GM23248 (cell line): Measurements from ENCODE around the gene SERP2. TPM values are rescaled to one million over a fixed set of nuclear protein-coding genes. Genes with fewer than 3 reads are reported as not detected.
A peak's percentile ranks its signal among the peaks of the same experiment; 100 is the strongest.

Experiments used
- DNase-seq: peaks from one replicate; pipeline ENCODE4 v3.0.0-alpha.2; 2015
- H2AFZ ChIP-seq: fragments of 200-600 bp; sonication (generic); 2 replicates; pipeline ENCODE4 v1.6.1; 2016; ENCODE audit warnings: antibody characterized with exemption
- H3F3A ChIP-seq: fragments of 200-600 bp; sonication (generic); 2 replicates; pipeline ENCODE4 v1.6.1; 2016; ENCODE audit warnings: mild to moderate bottlenecking, antibody characterized with exemption, mixed run types; ENCODE audit not compliant: insufficient read depth
- H3K27ac ChIP-seq: fragments of 200-600 bp; sonication (generic); 2 replicates; pipeline ENCODE4 v1.5.1; 2016; ENCODE audit warnings: mild to moderate bottlenecking
- H3K27me3 ChIP-seq: fragments of 200-600 bp; sonication (generic); replicated peaks from 2 replicates; pipeline ENCODE4 v1.6.1; 2016; ENCODE audit warnings: mild to moderate bottlenecking; ENCODE audit not compliant: insufficient read depth
- H3K36me3 ChIP-seq: fragments of 200-600 bp; sonication (generic); 2 replicates; pipeline ENCODE4 v1.6.1; 2016; ENCODE audit warnings: low read depth, mild to moderate bottlenecking
- H3K4me1 ChIP-seq: fragments of 200-600 bp; sonication (generic); 2 replicates; pipeline ENCODE4 v1.6.1; 2016; ENCODE audit warnings: mild to moderate bottlenecking; ENCODE audit not compliant: insufficient read depth
- H3K4me2 ChIP-seq: fragments of 200-600 bp; sonication (generic); one replicate; pipeline ENCODE4 v1.6.1; 2016; ENCODE audit warnings: mild to moderate bottlenecking; ENCODE audit not compliant: unreplicated experiment
- H3K4me3 ChIP-seq: fragments of 200-600 bp; sonication (generic); 2 replicates; pipeline ENCODE4 v1.5.1; 2016; ENCODE audit warnings: mild to moderate bottlenecking
- H3K79me2 ChIP-seq: fragments of 200-600 bp; sonication (generic); 2 replicates; pipeline ENCODE4 v1.6.1; 2016; ENCODE audit warnings: mild to moderate bottlenecking; ENCODE audit not compliant: insufficient read depth
- H3K9ac ChIP-seq: fragments of 200-600 bp; sonication (generic); 2 replicates; pipeline ENCODE4 v1.6.1; 2016; ENCODE audit warnings: mild to moderate bottlenecking
- H3K9me2 ChIP-seq: fragments of 200-600 bp; sonication (generic); 2 replicates; pipeline ENCODE4 v1.6.1; 2016; ENCODE audit warnings: mixed run types, mild to moderate bottlenecking, moderate library complexity; ENCODE audit not compliant: insufficient read depth
- H3K9me3 ChIP-seq: fragments of 200-600 bp; sonication (generic); one replicate; pipeline ENCODE4 v1.6.1; 2017; ENCODE audit warnings: low read depth
- H4K20me1 ChIP-seq: fragments of 200-600 bp; sonication (generic); 2 replicates; pipeline ENCODE4 v1.6.0; 2016; ENCODE audit not compliant: insufficient read depth
- EZH2 ChIP-seq: fragments of 200-600 bp; sonication (generic); IDR thresholded peaks from 2 replicates; pipeline ENCODE4 v1.6.1; 2018; ENCODE audit warnings: antibody characterized with exemption, mild to moderate bottlenecking; ENCODE audit not compliant: insufficient read depth, poor library complexity, severe bottlenecking
- EZH2phosphoT487 ChIP-seq: fragments of 200-600 bp; sonication (generic); IDR thresholded peaks from 2 replicates; pipeline ENCODE4 v1.6.1; 2018; ENCODE audit warnings: antibody characterized with exemption, moderate library complexity, mild to moderate bottlenecking, low read depth; ENCODE audit not compliant: insufficient read depth
- WGBS, 2 experiments: methylation state at CpG; one replicate each; pipeline ENCODE4 v1.1.6; 2015 to 2017; ENCODE audit warnings: low lambda C conversion rate in 2 of 2, low coverage in 1 of 2; ENCODE audit errors: missing lambda C conversion rate in 2 of 2; 5-methylcytosine and 5-hydroxymethylcytosine counted together
- in situ Hi-C: fragments of 300-500 bp; cut with MboI; formaldehyde crosslinking; loops from 2 replicates; pipeline ENCODE4 v1.15.0; 2020
- polyA plus RNA-seq: library from polyadenylated mRNA; unstranded; fragments of >200 nt; fragmentation: Nextera tagmentation; extraction: Ambion mirVana; gene quantifications from 2 replicates; pipeline ENCODE4 v1.2.1, GENCODE V29; 2016
- total RNA-seq: library from RNA; depleted of rRNA; stranded (reverse); fragments of >200 nt; shearing (Covaris generic); gene quantifications from 2 replicates; pipeline ENCODE4 v1.2.3, GENCODE V29; 2014

SERP2 gene
- total and polyA plus RNA-seq, 2 experiments from 2014 or later = 2.8 to 3.2 TPM

DNA sequence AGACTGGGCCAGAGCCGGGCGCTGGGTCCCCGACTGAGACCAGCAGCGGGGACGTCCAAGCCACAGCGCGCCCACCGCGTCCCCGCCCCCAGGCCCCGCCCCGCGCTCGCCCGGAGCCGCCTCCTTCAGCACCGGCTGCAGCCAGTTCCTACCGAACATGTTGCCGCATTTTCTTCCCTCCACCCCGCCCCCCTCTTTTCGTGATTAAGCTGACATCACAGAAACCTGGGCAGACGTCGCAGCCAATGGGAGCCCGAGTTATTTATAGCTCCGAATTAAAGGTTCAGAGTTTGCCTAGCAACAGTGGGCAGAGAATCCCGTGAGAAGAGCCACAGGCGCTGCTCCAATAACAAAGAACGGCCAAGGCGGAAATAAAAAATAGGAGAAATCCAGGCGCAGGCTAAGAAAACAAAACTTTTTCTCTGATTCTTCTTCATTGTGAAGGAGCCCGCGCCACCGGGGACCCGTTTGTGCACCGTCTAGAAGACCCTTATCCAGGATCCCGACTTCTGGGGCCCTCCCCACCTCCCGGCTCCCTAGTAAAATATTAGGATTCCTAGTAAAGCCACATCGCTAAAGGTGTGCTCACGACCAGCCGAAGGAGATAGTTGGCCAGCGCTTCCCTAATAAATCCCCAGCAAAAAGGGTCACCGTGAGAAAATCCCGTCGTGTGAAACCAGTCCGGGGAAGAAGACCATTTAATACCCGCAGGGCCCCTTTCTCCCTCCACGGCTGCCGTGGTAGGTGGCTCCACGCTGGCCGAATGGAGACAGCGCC, 61.7 kb downstream of the SERP2 start:
- no peaks in the 10 kb centered on the region for H3K27me3 ChIP-seq
- no peaks in the 10 kb centered on the region for H4K20me1 ChIP-seq
- peaks cover 11% of the 10 kb centered on the region for H3K36me3 ChIP-seq
- H3F3A ChIP-seq = peaks cover 62% of the 10 kb centered on the region
- in situ Hi-C loops = loop anchor here (10.0 to 25.0 kb wide), 3 partner anchors 248 to 531 kb away; no protein-coding TSS in a partner anchor
- H3K4me1 ChIP-seq = peaks cover 19% of the 10 kb centered on the region
- H3K4me3 ChIP-seq = peak overlapping the region; percentile 82
- H3K27ac ChIP-seq = peak overlapping the region; percentile 87
- DNase-seq = peak; percentile 98
- peak overlapping the region; percentile 64 for H2AFZ ChIP-seq
- H3K79me2 ChIP-seq = peaks cover 23% of the 10 kb centered on the region
- H3K9me3 ChIP-seq = no peaks in the 10 kb centered on the region
- TF ChIP-seq EZH2 = no peak
- no peak for TF ChIP-seq EZH2phosphoT487
- H3K9ac ChIP-seq = peak overlapping the region; percentile 92
- WGBS, 2 experiments = 0 to 1% methylated on average over 51 of the region's 51 CpGs
- H3K4me2 ChIP-seq = peak overlapping the region; percentile 99
- no peaks in the 10 kb centered on the region for H3K9me2 ChIP-seq

DNA sequence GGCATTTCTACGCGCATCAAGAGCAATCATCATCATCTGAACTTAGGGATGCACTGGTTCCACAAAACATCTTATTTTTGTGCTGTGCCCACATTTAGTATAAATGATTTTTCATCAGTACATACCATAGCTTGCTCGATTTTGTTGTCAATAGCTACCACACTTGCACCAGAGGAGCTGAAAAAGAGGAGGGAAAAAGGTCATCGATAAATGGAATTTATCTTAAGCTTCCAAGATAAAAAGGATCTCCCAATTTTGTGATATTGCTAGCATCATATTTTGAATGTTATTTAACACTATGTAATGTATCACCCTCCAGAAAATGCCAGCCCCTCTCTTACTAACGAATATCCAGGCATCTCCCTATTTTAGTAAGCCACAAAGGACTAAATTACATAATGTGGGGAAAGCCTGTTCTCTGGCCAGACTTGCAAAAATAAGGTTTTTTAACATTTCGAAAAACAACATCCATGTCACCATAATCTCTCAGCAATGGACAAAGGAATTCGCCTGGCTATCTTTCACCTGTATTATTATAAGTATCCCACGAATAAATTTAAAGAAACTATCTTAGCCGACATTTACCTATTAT, 62.4 kb downstream of the SERP2 start:
- WGBS, 2 experiments = 0 to 2% methylated on average over 9 of the region's 9 CpGs
- DNase-seq = peak; percentile 19

DNA sequence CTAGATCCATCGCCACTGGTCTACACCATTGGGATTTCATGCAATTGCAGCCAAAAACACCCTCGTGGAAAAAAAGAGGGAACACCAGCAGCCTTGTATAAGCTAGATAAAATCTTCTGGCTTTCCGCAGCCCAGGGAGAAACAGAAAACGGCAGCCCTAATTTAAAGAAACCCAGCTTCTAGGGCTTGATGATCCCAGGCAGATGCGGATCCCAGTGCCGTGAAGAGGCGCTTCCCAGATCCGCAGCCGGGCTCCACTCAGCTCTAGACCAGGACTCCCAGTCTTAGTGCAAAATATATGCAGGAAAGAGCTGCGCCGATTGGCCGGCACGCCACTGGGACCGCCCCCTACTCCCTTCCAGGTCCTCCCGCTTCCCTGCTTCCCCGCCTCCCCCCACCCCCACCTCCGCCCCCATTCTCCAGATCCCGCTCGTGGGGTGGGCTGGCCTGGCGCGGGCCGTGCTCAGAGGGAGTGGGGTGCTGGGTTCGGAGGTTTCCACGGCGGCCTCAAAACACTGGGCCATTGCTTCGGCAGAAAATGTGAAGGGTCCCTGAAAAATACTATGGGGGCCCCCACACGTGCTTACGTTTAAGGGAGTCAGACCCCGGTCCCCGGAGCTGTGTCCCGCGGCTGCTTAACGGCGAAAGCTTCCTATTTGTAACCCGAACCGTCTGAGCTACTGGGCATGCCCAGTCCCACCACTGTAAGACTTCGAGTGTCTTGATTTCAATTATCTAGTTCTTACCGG, 63.1 kb downstream of the SERP2 start:
- in situ Hi-C loops = loop anchor here (10.0 to 25.0 kb wide), 3 partner anchors 249 to 532 kb away; no protein-coding TSS in a partner anchor
- DNase-seq = peak; percentile 92
- H3K27ac ChIP-seq = peak overlapping the region; percentile 87
- peaks cover 11% of the 10 kb centered on the region for H3K36me3 ChIP-seq
- H3K9me3 ChIP-seq = no peaks in the 10 kb centered on the region
- H3K4me1 ChIP-seq = peaks cover 19% of the 10 kb centered on the region
- TF ChIP-seq EZH2phosphoT487 (no peak), EZH2 (no peak)
- H3K9ac ChIP-seq = peak overlapping the region; percentile 92
- H3K4me3 ChIP-seq = peak overlapping the region; percentile 82
- no peaks in the 10 kb centered on the region for H3K9me2 ChIP-seq
- peaks cover 53% of the 10 kb centered on the region for H3F3A ChIP-seq
- H4K20me1 ChIP-seq = no peaks in the 10 kb centered on the region
- peaks cover 36% of the 10 kb centered on the region for H3K79me2 ChIP-seq
- 0% methylated on average over 27 to 38 of the region's 38 CpGs for WGBS, 2 experiments
- peak overlapping the region; percentile 77 for H2AFZ ChIP-seq
- H3K27me3 ChIP-seq = no peaks in the 10 kb centered on the region
- H3K4me2 ChIP-seq = peak overlapping the region; percentile 99

More for the DNA sequence above, 62.4 kb downstream of the SERP2 start:
- peaks cover 57% of the 10 kb centered on the region for H3F3A ChIP-seq
- TF ChIP-seq EZH2 (no peak), EZH2phosphoT487 (no peak)
- peaks cover 11% of the 10 kb centered on the region for H3K36me3 ChIP-seq
- no peaks in the 10 kb centered on the region for H3K9me2 ChIP-seq
- H3K27ac ChIP-seq = peak overlapping the region; percentile 87
- peak overlapping the region; percentile 64 for H2AFZ ChIP-seq
- peak overlapping the region; percentile 99 for H3K4me2 ChIP-seq
- no peaks in the 10 kb centered on the region for H3K27me3 ChIP-seq
- H3K79me2 ChIP-seq = peaks cover 30% of the 10 kb centered on the region
- peaks cover 19% of the 10 kb centered on the region for H3K4me1 ChIP-seq
- no peaks in the 10 kb centered on the region for H3K9me3 ChIP-seq
- peak overlapping the region; percentile 82 for H3K4me3 ChIP-seq
- in situ Hi-C loops = loop anchor here (10.0 to 25.0 kb wide), 3 partner anchors 249 to 531 kb away; no protein-coding TSS in a partner anchor
- H3K9ac ChIP-seq = peak overlapping the region; percentile 92
- H4K20me1 ChIP-seq = no peaks in the 10 kb centered on the region
